Measurements from ENCODE around the gene ANKMY1.

The ANKMY1 gene

DNA sequence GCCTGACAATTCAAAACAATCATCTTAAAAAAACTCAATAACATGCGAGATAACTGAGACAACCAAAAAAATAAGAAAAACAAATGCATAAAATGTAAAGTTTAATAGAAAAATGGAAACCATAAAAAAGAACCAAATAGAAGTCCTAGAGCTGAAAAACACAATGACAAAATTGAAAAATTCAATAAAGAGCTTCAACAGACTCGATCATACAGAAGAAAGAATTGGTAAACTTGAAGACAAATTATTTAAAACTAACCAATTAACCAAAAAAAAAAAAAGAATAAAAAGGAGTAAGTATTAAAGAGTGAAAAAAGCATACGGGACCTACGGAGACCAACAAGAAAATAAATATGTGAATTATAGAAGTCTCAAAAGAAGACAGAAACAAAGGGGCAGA, 84.6 kb downstream of the ANKMY1 start:
- DNase-seq (ENCODE audit: low read depth in 2 of 2): no peak

DNA sequence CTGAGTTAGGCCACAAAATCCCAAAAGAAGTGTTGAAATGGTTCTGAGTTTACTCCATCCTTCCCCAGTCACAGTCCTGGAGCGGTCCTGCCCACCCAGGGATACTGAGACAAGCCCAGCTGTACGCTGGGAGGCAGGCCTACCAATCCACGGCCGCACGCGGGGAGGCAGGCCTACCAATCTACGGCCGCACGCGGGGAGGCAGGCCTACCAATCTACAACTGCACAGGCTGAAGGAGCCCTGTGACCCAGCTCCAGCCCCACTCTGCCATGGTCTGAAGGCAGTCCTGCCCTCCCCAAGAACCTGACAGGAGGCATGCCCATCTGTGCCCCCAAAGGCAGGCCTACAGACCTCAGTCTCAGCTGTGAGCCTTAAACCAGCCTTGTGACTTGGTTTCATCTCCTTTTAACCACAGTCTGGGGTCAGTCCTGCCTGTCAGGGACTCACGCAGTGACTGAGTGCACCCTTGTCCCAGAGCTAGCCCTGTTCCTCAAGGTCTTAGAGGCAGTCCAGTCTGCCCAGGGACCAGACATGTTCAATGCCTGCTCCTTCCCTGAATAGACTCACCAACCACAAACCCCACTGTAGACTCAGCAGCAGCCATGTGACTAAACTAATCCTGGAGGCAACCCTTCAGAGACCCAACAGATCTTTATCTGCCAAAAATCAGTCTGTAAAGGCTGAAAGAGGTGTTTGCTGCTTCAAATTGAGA, 85.6 kb downstream of the ANKMY1 start:
- no peak for DNase-seq (ENCODE audit: low read depth in 2 of 2)

DNA sequence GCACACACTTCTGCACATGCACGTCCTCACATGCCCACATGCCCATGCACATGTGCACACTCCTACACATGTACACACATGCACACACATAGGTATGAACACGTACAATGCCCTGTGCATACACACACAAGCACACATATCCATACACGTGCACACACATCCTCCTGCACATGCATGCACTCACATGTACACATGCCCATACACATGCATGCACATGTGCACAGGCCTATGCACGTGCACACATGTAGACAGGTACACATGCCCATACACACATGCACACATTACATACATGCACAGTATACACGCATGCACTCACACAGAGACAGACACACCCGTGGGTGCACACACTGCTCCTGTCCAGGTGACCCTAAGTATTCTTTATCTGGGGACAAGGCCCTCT, 88.0 kb downstream of the ANKMY1 start:
- DNase-seq (ENCODE audit: low read depth in 2 of 2): no peak

DNA sequence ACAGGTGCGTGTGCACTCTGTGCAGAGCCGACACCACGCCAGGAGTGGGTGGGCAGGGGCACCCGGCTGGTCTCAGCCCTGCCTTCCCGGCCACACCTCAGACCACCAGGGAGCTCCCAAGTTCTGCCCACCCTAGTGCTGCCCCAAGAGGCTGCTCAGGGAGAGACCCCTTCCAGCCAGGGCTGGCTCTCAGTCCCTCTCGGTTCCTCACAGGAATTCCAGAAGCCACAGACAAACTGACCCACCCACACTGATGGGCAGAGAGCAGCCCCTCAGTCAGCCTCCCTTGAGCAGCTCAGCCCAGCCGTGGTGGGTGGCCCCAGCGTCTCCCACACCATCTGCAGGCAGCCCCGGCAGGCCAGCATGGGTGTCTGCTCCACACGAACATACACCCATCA, 88.5 kb downstream of the ANKMY1 start:
- DNase-seq (ENCODE audit: low read depth in 2 of 2): no peak

DNA sequence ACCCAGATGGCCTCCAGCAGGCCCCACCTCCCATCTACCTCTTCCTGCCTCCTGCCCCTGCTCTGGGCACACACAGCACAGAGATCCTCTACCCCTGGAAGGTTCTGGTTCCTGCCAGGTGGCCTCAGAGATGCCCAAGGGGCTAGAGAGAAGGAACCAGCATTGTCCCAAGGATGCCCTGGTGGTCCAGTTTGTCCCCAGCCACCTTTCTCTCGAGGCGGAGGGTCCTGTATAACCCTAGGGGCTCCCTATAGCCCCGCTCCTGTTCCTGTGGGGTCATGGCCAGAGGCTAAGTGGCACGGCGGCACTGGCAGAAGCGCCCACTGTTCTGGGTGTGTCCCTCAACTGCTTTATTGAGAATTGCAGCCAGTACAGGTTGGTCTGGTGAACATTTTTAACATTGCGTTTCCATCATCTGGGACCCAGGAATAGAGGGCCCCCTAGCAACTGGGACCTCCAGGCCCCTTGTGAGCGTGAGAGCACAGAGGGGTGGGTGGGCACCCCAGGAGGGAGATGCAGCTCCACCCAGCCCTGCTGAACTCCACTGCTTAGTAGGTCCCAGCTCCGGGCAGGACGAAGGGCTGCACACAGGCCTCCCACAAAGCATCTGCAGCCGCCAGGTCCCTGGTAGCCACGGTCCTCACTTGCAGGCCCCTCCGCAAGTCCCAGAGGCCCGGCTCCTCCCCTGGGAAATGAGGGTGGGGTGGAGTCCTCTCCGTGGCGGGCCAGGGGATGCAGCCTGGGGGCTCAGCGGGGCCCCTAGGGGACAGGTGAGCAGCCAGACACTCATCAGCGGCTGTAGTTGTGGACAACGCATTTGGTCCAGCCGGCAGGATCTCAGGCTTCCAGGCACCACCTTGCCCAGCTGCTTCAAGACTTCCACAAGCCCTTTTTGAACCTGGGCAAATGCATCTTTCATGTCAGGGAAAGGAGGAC, 89.2 kb downstream of the ANKMY1 start:
- no peak for DNase-seq (ENCODE audit: low read depth in 2 of 2)

DNA sequence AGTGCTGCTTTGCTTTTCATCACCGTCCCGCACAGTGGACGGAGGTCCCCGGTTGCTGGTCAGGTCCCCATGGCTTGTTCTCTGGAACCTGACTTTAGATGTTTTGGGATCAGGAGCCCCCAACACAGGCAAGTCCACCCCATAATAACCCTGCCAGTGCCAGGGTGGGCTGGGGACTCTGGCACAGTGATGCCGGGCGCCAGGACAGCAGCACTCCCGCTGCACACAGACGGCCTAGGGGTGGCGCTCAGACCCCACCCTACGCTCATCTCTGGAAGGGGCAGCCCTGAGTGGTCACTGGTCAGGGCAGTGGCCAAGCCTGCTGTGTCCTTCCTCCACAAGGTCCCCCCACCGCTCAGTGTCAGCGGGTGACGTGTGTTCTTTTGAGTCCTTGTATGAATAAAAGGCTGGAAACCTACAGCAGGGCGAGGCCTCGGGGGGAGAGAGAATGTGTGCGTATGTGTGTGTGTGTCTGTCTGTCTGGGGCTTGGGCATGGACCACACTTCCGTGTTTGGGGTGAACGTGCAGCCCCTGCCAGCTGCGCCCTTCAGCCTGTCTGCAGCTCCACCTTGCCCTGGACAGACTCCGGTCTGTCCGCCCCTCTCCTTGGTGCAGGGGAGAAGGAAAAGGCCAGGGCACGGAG, 90.0 kb downstream of the ANKMY1 start:
- DNase-seq (ENCODE audit: low read depth in 2 of 2): no peak

DNA sequence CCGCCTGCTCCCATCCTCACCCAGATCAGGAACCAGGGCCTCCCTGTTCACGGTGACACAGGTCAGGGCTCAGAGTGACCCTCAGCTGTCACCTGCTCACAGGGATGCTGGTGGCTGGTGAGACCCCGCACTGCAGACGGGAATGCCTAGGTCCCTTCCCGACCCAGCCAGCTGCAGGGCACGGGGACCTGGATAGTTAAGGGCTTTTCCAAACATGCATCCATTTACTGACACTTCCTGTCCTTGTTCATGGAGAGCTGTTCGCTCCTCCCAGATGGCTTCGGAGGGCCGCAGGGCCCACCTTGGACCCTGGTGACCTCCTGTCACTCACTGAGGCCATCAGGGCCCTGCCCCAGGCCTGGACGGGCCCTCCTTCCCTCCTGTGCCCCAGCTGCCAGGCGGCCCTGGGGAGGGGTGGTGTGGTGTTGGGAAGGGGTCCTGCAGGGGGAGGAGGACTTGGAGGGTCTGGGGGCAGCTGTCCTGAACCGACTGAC, 90.6 kb downstream of the ANKMY1 start:
- DNase-seq (ENCODE audit: low read depth in 2 of 2): no peak

DNA sequence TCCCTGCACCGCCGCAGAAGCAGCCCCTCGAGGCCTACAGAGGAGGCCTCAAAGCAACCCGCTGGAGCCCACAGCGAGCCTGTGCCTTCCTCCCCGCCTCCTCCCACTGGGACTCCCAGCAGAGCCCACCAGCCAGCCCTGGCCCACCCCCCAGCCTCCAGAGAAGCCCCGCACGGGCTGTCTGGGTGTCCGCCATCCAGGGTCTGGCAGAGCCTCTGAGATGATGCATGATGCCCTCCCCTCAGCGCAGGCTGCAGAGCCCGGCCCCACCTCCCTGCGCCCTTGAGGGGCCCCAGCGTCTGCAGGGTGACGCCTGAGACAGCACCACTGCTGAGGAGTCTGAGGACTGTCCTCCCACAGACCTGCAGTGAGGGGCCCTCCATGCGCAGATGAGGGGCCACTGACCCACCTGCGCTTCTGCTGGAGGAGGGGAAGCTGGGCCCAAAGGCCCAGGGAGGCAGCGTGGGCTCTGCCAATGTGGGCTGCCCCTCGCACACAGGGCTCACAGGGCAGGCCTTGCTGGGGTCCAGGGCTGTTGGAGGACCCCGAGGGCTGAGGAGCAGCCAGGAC, 91.1 kb downstream of the ANKMY1 start:
- no peak for DNase-seq (ENCODE audit: low read depth in 2 of 2)

DNA sequence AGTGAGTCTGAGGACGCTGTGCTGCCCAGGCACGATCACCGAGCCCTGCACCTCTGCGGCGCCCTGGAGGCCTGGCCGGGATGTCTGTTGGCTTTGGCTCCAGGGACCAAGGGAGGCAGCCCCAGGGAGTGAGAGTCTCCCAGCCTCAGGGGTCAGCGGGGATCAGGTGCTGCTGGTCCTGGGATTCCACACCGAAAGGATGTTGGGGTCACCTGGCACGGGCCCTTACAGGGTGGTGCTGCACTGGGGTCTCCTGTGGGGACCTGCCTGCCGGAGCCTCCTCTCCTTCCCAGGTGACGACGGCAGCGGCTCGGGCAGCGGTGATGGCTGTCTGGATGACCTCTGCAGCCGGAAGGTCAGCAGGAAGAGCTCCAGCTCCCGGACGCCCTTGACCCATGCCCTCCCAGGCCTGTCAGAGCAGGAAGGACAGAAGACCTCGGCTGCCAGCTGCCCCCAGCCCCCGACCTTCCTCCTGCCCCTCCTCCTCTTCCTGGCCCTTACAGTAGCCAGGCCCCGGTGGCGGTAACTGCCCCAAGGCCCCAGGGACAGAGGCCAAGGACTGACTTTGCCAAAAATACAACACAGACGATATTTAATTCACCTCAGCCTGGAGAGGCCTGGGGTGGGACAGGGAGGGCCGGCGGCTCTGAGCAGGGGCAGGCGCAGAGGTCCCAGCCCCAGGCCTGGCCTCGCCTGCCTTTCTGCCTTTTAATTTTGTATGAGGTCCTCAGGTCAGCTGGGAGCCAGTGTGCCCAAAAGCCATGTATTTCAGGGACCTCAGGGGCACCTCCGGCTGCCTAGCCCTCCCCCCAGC, 91.8 kb downstream of the ANKMY1 start:
- DNase-seq (ENCODE audit: low read depth in 2 of 2): no peak

DNA sequence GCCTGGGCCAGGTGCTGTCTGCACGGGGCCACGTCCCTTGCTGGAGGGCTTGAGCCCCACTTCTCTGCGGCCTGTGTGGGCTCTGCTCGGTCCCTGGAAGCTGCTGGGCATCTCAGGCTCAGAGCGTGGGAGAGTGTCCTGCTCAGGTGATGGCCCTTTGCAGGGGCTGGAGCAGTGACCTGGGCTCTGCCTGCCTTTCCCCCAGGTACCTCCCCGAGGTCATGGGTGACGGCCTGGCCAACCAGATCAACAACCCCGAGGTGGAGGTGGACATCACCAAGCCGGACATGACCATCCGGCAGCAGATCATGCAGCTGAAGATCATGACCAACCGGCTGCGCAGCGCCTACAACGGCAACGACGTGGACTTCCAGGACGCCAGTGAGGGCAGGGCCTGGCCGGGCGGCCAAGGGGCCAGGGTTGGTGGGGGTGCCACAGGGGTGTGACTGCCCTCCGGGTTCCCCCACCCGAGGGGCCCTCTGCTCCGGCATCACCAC, 92.5 kb downstream of the ANKMY1 start:
- no peak for DNase-seq (ENCODE audit: low read depth in 2 of 2)

DNA sequence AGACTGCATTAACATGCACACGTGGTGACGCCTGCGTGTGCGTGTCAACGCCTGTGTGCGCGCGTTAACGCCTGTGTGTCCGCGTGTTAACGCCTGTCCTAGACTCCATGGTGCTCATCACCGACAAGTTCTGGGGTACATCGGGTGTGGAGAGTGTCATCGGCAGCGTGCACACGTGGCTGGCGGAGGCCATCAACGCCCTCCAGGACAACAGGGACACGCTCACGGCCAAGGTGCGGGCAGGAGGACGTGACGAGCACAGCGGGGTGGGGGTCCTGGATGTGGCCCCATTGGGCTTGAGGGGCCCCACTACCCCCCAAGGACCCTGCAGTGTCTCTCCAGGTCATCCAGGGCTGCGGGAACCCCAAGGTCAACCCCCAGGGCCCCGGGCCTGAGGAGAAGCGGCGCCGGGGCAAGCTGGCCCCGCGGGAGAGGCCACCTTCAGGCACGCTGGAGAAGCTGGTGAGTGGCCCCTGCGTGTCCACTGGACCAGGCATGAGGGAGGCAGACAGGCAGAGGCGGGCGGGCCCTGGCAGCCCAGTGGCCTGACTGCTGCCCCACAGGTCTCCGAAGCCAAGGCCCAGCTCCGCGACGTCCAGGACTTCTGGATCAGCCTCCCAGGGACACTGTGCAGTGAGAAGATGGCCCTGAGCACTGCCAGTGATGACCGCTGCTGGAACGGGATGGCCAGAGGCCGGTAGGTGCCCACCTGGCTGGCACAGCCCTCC, 93.1 kb downstream of the ANKMY1 start:
- no peak for DNase-seq (ENCODE audit: low read depth in 2 of 2)

DNA sequence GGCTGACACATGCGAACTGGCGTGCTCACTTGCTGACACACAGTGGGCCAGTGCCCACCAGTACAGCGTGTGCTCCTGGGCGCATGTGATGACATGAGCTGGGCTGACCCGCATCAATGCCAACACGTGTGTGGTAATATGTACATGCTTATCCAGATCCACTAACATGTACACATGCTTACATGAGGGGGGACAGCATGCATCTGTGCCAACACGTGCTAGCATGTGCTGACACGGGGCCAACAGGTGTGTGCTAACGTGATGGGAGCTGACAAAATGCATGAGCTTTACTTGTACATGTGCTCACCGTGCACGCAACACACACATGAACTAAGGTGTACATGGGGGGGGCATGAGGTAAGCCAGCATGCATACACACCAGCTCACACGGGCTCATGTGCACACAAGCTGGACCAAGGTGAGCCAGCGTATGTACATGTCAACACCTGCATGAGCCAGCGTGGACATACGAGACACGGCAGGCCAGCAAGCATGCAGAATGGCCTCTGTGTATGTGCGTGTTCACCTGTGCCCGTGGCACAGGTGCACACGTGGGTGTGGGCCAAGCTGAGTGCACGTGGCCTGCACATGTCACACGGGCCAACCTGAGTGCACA, 93.8 kb downstream of the ANKMY1 start:
- DNase-seq (ENCODE audit: low read depth in 2 of 2): no peak

DNA sequence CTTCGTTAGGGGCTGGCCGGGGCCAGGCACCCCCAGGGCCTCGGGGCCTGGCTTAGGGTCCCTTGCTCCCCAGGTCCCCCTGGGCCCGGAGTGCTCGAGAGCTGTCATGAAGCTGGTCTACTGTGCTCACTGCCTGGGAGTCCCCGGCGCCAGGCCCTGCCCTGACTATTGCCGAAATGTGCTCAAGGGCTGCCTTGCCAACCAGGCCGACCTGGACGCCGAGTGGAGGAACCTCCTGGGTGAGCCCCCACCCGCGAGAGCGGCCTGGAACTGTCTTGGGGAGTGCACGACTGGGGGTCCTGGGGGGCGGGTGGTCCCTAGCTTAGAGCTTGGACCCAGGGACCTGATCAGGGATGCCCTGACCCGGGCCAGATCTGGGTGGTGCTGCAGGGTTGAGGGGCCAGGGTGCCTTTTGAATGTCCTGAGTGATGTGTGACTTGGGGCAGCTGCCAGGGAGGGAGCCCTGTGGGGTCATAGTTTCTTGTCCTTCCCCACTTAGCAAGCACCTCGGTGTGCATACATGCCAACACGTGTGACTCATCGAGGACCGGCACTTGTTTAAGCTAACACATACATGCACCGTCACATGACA, 94.4 kb downstream of the ANKMY1 start:
- DNase-seq (ENCODE audit: low read depth in 2 of 2): no peak

DNA sequence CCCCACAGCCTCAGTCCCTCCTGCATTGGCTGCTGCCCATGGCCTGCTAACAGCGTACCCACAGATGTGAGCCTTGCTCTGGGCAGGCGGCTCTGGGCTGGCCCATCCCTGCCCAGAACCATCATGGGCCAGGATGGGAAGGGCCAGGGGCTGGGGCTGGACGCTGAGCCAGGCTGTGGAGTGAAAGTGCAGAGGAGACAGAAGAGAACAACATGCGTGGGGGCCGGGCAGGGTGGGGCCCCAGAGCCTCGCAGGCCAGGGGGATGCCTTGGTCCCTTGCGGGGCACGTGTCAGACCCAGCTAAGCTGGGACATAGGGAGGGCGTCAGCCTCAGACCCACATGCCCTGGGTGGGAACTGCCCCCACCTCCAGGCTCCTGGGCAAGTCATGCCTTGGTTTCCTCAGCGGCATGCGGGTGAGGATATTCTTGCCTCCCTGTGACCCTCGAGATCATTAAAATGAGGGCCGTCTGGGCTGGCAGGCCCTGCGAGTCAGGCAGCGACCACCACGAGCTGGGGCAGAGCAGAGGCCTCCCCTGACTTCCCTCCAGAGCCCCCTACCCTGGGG, 95.0 kb downstream of the ANKMY1 start:
- DNase-seq (ENCODE audit: low read depth in 2 of 2): no peak

DNA sequence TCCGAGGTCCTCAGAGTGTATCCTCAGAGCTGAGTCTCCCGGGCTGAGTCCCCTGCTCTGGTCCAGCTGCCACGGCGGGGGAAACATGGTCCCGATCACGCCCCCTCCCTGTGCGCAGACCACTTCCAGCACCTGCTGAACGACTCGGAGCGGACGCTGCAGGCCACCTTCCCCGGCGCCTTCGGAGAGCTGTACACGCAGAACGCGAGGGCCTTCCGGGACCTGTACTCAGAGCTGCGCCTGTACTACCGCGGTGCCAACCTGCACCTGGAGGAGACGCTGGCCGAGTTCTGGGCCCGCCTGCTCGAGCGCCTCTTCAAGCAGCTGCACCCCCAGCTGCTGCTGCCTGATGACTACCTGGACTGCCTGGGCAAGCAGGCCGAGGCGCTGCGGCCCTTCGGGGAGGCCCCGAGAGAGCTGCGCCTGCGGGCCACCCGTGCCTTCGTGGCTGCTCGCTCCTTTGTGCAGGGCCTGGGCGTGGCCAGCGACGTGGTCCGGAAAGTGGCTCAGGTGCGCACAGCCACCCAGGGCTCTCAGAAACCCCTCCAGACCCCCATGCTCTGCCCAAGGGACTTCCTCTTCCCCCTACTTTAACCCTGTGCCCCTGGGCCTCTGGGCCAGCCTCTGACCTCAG, 95.6 kb downstream of the ANKMY1 start:
- no peak for DNase-seq (ENCODE audit: low read depth in 2 of 2)

DNA sequence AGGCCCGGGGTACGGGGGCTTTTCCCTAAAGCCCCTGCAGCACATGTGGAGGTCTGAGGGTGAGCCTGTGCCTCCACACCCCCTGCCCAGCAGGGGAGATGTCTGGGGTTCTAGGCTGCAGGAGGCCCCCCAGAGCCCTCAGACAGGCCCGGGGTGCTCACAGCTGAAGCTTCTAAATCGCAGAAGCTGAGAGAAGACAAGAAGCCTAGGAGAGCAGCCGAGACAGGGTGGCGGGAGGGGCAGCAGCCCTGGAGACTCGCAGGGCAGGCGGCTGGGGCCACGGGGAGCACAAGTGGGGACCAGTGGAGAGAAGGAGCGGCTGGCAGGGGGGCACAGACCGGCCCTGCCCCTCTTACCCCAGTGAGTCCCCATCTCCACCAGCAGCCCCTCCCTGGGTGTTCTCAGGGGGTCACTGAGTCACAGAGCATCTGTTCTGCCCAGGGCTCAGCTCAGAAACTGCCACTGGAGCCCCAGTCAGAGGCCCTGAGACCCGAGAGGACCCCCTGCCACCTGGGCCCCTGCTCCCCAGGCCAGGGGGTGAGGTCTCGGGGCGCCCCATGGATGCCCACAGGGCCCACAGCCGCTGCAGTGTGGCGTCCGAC, 96.2 kb downstream of the ANKMY1 start:
- DNase-seq (ENCODE audit: low read depth in 2 of 2): no peak

DNA sequence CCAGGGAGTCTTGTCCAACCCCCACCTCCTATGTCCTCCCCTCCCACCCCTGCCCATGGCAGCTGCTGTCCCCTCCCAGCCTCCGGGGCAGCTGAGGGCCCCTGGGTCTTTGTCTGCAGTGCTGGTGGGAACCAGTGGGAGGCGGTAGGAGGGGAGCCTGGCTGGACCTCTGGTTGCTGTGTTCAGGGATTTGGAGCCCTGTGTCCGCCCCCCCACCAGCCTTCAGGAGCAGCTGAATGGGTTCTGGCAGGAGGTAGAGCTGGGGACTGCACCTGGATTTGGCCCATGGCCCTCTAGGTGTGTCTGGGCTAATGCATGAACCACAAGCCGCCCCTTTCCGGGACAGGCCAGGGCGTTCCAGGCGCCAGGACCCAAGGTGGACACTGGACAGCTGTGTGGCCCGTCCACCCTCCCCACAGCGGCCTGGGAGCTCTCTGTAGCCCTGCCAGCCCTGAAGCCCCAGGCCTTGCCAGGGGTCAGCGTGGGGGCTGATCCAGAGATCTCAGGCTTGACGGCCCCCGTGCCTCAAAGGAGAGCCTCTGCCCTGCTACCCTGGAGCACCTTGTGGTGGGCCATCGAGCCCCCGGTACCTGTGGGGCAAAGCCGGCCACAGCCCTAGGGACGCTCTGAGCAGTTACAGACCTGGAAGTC, 96.9 kb downstream of the ANKMY1 start:
- DNase-seq (ENCODE audit: low read depth in 2 of 2): no peak

DNA sequence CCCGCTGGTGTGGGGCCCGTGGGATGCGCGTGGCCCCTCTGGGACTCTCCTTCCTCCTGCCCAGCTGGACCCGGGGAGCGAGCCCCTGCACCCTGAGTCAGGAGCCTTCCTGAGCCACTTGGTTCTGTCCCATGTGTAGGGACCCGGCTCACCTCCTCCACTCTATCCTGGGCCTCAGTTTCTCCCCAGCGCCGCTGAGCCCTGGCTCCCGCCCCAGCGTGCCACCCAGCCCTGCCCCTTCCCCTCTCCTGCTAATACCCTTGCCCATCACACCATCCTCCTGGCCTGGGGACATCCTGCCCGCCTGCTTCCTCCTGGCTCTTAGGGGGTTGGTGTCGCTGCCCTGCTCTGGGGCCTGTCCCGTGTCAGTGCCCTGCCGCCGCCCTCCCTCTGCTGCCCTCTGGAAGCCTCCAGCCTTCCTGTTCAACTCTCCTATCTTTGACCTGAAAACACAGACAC, 97.5 kb downstream of the ANKMY1 start:
- DNase-seq (ENCODE audit: low read depth in 2 of 2): no peak

All from stimulated activated CD8-positive, alpha-beta memory T cell treated with anti-CD3 and anti-CD28 coated beads, Interleukin-15, amount 100 ng/mL, for 4 hours (primary cell).